ENCODE measurements around the gene SLC26A2.

- no peak for TF ChIP-seq CTCF (IDR thresholded peaks at IDR 0.05)
- no peak for TF ChIP-seq POLR2A (IDR thresholded peaks at IDR 0.05)
- no peak for TF ChIP-seq POLR2AphosphoS5 (IDR thresholded peaks at IDR 0.05)
Measured at GRCh38 chr5:150033334-150033733, 72.8 kb downstream of the SLC26A2 start.
